Stimulated activated CD8-positive, alpha-beta memory T cell treated with anti-CD3 and anti-CD28 coated beads, Interleukin-15, amount 100 ng/mL, for 4 hours (primary cell): ENCODE measurements around the gene PSPN.

ENCODE experiments used
- DNase-seq, 2 donors: peaks; one replicate each; pipeline ENCODE4 v3.0.0-alpha.2; 2020; ENCODE audit warnings: low read depth in 2 of 2

PSPN gene, protein sequence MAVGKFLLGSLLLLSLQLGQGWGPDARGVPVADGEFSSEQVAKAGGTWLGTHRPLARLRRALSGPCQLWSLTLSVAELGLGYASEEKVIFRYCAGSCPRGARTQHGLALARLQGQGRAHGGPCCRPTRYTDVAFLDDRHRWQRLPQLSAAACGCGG

DNA sequence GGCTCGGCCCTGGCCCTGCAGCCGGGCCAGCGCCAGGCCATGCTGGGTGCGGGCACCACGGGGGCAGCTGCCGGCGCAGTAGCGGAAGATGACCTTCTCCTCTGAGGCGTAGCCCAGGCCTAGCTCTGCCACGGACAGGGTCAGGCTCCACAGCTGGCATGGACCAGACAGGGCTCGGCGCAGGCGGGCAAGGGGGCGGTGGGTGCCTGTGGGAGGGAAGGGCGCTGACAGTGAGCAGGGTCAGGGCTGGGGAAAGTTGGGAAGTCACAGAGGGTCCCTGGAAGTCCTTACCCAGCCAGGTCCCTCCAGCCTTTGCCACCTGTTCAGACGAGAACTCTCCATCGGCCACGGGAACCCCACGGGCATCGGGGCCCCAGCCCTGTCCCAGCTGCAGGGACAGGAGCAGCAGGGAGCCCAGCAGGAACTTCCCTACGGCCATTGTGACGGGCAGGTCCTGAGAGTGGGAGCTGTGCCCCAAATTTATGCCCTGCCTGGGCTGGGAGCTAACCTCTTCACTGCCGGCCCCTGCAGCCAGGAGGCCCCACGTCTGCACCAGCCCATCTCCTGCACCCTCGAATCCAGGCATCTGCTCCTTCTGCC, at the start of gene PSPN:
TSS of gene PSPN (minus strand) at position 523 of the 600 bp plus-strand sequence. CDS start at position 439, 84 bp downstream.
- no peak for DNase-seq

DNA sequence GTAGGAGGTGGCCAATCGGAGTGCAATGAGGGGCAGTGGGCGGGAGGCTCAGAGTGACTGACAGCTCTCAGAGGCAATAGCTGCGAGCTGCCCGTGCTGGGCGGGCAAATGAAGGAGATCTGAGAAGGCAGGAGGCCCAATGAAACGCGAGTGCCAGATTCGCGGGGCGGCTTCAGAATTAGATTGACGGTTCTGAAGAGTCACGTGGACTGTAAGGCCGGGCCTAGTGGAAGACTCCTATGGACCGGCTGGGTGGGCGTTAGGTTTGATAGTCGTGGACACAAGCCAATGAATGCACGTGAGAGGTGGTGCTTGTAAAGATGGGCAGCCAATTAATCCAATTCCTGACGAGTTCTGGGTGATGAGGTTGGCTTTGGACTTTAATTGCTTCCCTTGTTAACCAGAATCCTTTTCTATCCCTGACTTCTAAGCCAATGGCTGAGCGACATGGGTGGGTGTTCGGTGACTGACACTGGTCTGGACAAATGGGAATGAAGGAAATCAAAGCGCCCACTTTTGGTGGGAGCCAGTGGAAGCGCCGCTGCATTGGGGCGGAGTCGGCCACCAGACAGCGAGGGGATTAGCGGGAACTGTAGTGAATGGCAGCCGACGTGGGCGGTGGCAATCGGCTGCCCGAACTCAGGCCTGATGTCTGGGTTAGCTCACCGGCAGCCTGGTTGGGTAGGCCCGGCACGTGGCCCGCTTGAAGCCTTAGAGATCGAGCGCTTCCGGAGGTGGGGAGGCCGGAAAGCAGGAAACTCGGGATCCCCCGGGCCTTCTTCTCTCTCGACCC, 49.4 kb upstream of the PSPN start:
- peak; percentile 99 to 100 for DNase-seq

GRCh38 chr19:6424195-6424938, 48.6 kb upstream of the PSPN start, which contains the start of gene KHSRP:
TSS of gene KHSRP (minus strand) at chr19:6424811. CDS start at chr19:6424701, 110 bp downstream.
- peak in 1 of 2 donors; percentile 21 for DNase-seq

- no peak for DNase-seq
Measured at GRCh38 chr19:6423499-6424194, 47.9 kb upstream of the PSPN start.

DNA sequence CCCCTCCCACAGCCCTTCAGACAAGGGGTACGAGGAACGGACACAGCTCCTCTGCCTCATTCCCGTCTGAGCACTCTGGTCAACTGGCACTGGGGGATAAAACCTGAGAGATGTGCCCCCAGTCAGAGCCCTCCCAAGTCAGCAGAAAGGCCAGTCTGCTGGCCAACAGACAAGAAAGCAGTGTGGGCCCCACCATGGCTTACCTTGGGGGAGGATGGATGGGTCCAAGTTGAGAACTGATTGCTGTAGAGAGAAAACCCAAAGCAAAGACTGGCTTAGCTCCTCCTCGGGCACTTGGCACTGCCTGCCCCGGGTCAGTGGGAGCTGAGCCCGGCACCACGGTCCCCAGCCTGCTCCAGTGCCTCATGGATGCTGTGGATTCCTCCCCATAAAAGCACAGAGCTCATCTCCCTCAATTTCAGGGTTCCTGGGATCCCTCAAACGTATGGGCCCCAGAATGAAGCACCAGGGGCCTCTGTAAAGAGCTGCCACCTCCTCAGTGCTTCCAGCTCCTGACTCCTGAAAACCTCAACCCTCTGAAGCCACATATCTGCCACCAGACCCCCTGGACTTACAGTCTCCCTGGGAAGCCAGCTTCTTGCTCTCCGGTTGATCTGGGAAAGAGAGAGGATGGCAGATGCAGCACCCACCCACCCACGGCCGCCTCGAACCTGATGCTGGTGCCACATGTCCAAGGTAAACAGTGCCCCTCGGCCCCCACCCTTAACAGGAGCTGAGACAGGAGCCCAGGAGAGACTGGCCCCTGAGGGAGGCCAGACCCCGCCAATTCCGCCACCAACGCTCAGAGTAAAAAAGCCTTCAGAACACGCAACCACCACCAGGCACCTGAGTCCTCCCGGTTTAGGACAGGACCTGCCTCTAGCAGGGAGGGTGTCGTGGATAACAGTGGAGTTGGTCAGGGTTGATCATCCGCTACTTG, 45.6 kb upstream of the PSPN start:
- no peak for DNase-seq

DNA sequence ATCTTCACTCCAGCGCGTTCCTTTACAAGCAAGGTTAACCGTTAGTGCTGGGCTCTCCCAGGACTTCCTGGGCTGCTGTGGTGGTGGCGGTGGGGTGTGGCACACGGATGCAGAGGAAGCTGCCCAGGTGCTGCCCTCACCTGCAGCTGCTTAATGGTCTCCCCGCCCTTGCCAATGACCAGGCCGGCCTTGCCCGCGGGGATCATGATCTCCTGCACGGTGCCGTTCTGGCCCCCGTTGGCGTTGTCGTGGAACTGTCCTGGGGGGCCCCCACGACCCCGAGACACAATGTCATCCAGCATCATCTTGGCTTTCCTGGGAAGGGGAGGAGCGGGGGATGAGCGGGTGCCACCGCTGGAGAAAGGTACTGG, 42.8 kb upstream of the PSPN start:
- no peak for DNase-seq

GRCh38 chr19:6417713-6418561, 42.2 kb upstream of the PSPN start:
- DNase-seq: no peak

DNA sequence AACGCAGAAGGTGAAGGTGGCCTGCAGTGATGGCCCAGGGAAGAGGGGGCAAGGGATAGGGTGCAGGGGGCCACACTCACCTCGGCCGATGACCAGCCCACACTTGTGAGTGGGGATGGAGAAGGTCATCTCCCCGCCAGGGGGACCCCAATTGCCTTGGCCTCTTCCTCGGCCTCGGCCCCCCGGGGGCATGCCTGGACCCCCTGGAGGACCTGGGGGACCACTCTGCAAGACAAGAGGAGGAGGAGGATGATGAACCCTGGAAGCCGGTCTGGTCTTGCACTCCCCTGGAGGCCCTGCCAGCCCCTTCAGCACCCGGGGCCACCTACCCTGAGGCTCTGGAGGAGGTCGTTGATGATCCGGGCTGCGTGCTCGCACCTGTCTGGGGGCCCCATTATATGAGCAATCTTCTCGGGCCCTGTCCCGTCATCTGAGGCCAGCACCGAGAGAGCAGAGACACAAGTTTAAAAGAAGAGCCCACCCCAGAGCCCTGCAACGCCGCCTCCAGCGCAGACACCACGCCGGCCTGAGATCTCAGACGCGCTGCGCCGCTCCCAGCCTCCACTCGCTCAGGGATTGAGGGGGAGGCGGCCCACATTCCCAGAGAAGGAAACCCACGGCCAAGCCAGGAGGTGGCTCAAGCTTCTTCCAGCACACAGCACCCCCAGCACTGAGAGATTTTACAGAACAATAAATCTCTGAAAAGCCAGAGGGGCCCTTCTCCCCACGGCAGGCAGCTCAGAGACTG, 41.1 kb upstream of the PSPN start:
- no peak for DNase-seq

- DNase-seq: no peak
Measured at GRCh38 chr19:6415591-6416190, 40.0 kb upstream of the PSPN start.

GRCh38 chr19:6414793-6415590, 39.3 kb upstream of the PSPN start:
- no peak for DNase-seq

GRCh38 chr19:6413721-6414643, 38.2 kb upstream of the PSPN start:
- no peak for DNase-seq

GRCh38 chr19:6413291-6413690, 37.6 kb upstream of the PSPN start:
- no peak for DNase-seq

DNA sequence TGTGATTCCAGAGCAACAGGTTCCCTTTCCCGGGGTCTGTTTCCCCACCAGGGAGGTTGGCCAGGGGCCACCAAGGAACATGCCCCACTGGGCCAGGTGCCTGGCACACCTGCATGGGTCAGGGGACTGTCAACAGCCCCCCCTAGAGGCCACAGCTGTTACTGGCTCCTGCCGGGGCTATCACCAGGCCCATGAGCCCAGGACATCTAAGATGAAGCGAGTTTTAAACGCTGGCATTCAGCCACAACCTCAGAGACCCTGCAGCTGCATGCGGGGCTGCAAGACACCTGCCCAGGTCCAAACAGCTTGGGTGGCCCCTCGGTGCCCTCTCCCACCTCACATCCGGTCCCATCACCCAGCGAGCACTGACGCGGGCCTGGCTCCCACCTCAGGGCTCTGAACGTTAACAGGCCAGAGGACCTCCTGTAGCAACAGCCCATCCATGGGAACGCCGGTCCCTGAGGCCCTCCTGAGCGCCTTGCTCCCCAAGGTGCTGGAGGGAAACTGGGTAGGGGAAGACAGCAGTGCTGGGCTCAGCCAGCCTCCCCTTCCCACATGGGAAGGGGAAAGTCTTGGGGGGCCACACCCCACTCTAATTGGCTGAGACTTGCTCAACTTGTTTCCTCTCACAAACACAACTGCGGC, 36.8 kb upstream of the PSPN start:
- DNase-seq: no peak

GRCh38 chr19:6412061-6412446, 36.3 kb upstream of the PSPN start:
- DNase-seq: no peak

DNA sequence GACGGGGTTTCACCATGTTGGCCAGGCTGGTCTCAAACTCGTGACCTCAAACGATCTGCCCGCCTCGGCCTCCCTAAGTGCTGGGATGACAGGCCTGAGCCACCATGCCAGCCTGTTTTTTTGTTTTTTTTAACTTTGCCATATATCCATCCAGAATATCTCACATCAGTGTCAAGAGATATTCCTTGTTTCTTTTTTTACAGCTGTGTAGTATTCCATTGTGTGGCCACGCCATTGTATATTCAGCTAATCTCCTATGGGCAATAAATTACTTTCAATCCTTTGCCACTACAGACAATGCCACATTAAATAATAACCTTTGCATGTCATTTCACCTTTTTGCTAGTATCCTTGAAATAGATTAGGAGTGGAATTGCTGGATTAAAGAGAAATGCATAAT, 33.6 kb upstream of the PSPN start:
- no peak for DNase-seq

- no peak for DNase-seq
Measured at GRCh38 chr19:6406401-6406800, 30.7 kb upstream of the PSPN start.
